ENCODE measurements around the gene RAB11FIP4. TPM values are rescaled to one million over a fixed set of nuclear protein-coding genes. Genes with fewer than 3 reads are reported as not detected.
A peak's percentile ranks its signal among the peaks of the same experiment; 100 is the strongest.

RAB11FIP4 gene
- total and polyA plus RNA-seq, 12 donors = 1.6 to 13.9 (median 8.4) TPM

- H3K27me3 ChIP-seq = no peaks in the 10 kb centered on the region
- DNase-seq = no peak
- TF ChIP-seq CTCF (IDR thresholded peaks at IDR 0.05) = no peak
- ATAC-seq = no peak
- intact Hi-C loops (cut with DNase I) = no loop called here
- H3K36me3 ChIP-seq = no peaks in the 10 kb centered on the region
- no peaks in the 10 kb centered on the region for H3K9me3 ChIP-seq
- WGBS, 2 donors = 68 to 73% methylated on average over 4 of the region's 4 CpGs
- H3K4me3 ChIP-seq = no peak overlapping the region
- no peak overlapping the region for H3K27ac ChIP-seq
- peaks cover 0 to 9% (median 0%) of the 10 kb centered on the region in 9 donors for H3K4me1 ChIP-seq
These were observed 60.6 kb downstream of the RAB11FIP4 start for GRCh38 chr17:31452101-31452500.

GRCh38 chr17:31452561-31453110 is 61.2 kb downstream of the RAB11FIP4 start:
- no peak overlapping the region for H3K4me3 ChIP-seq
- intact Hi-C loops (cut with DNase I) = no loop called here
- 74 to 75% methylated on average over 10 of the region's 10 CpGs for WGBS, 2 donors
- H3K36me3 ChIP-seq = no peaks in the 10 kb centered on the region
- peaks cover 0 to 9% (median 0%) of the 10 kb centered on the region in 9 donors for H3K4me1 ChIP-seq
- TF ChIP-seq CTCF (IDR thresholded peaks at IDR 0.05) = no peak
- DNase-seq (peak in 1 of 2 donors; percentile 20), ATAC-seq (peak; percentile 25 to 77 (median 60))
- H3K27me3 ChIP-seq = no peaks in the 10 kb centered on the region
- H3K27ac ChIP-seq = peak overlapping the region in 2 of 10 donors; percentile 28 to 40
- no peaks in the 10 kb centered on the region for H3K9me3 ChIP-seq

GRCh38 chr17:31453896-31454295 is 62.4 kb downstream of the RAB11FIP4 start:
- Histone ChIP-seq H3K27me3 (no peaks in the 10 kb centered on the region), H3K9me3 (no peaks in the 10 kb centered on the region), H3K36me3 (no peaks in the 10 kb centered on the region), H3K27ac (no peak overlapping the region), H3K4me3 (no peak overlapping the region), H3K4me1 (peaks cover 0 to 9% (median 0%) of the 10 kb centered on the region in 9 donors)
- whole genome bisulfite sequencing, 2 donors = 68 to 69% methylated on average over 2 of the region's 2 CpGs
- DNase-seq (no peak), ATAC-seq (no peak)
- intact Hi-C loops (cut with DNase I) = no loop called here
- TF ChIP-seq CTCF (IDR thresholded peaks at IDR 0.05) = no peak

- peaks cover 0 to 17% (median 0%) of the 10 kb centered on the region in 9 donors for H3K4me1 ChIP-seq
- no peak overlapping the region for H3K4me3 ChIP-seq
- intact Hi-C loops (cut with DNase I) = no loop called here
- H3K27me3 ChIP-seq = no peaks in the 10 kb centered on the region
- DNase-seq (no peak), ATAC-seq (no peak)
- no peaks in the 10 kb centered on the region for H3K9me3 ChIP-seq
- H3K36me3 ChIP-seq = no peaks in the 10 kb centered on the region
- TF ChIP-seq CTCF (IDR thresholded peaks at IDR 0.05) = no peak
- WGBS, 2 donors = 90 to 92% methylated on average over 5 of the region's 5 CpGs
- H3K27ac ChIP-seq = no peak overlapping the region
These were observed 65.3 kb downstream of the RAB11FIP4 start for GRCh38 chr17:31456814-31457213.

Measured in heart right ventricle (tissue), 16 donors.